GM18861 (cell line): Measurements from ENCODE around the gene MICALL2.

Source experiments
- ATAC-seq: cut with Tn5 transposase; IDR thresholded peaks from one replicate; pipeline ENCODE4 v1.9.1; 2021; ENCODE audit not compliant: unreplicated experiment

MICALL2 gene

GRCh38 chr7:1397491-1398327, 61.6 kb downstream of the MICALL2 start:
- no peak for ATAC-seq

DNA sequence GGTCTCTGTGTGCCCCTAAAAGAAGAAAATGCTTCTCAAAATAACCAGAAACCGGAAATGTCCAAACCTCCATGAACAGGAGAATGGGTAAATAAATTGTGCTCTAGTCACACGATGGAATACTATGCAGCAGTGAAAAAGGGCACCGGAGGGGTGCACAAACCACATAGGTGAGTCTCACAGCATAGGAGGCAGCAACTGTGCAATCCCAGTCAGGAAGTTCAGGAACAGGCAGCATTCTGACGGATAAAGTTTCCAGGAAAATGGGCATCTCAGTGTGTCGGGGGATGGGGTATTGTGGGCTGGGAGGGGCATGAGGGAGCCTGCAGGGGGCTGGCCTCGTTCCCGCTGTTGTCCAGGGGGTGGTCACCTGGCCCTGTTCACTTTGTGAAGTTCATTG, 63.1 kb downstream of the MICALL2 start:
- ATAC-seq, result no peak

- no peak for ATAC-seq
Measured at GRCh38 chr7:1395211-1396070, 63.8 kb downstream of the MICALL2 start.

- no peak for ATAC-seq
Measured at GRCh38 chr7:1394371-1394770, 64.9 kb downstream of the MICALL2 start.

GRCh38 chr7:1393421-1393820, 65.8 kb downstream of the MICALL2 start:
- no peak for ATAC-seq

- no peak for ATAC-seq
Measured at GRCh38 chr7:1392556-1392955, 66.7 kb downstream of the MICALL2 start.

- no peak for ATAC-seq
Measured at GRCh38 chr7:1391449-1391848, 67.8 kb downstream of the MICALL2 start.

GRCh38 chr7:1388703-1389335, 70.5 kb downstream of the MICALL2 start:
- ATAC-seq, result no peak

GRCh38 chr7:1388021-1388702, 71.1 kb downstream of the MICALL2 start:
- no peak for ATAC-seq

GRCh38 chr7:1387261-1387660, 72.0 kb downstream of the MICALL2 start:
- ATAC-seq, result no peak

DNA sequence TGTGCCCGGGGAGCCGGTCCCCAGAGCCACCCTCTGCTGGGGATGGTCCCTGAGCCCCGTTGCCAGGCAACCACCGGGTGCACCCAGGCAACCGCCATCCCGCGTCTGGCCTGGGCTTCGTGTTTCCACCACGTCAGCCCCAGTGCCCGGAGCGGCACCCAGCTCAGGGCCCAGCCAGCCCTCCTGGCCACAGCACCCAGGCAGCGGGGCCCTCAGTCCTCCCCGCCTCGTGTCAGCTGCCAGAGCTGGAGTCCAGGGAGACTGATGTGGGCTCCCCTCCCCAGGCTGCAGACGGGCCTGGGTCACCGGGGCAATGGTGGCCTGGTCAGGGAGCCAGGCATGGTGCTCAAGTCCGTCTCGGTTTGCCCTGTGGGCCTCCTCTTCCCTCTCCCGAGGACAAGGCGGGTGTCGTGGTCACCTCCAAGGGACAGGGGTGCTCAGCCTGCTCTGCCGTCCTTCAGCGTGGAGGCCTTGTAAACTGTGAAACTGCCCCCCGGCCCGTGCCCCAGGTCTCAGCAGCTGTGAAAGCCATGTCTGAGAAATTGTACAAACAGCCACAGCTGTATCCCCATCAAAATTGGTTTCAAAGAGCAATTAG, 72.5 kb downstream of the MICALL2 start:
- ATAC-seq, result no peak

- no peak for ATAC-seq
Measured at GRCh38 chr7:1385809-1386622, 73.3 kb downstream of the MICALL2 start.

GRCh38 chr7:1385086-1385808, 74.0 kb downstream of the MICALL2 start:
- ATAC-seq, result no peak
